H54 (cell line): ENCODE data around the gene SLC48A1.

ENCODE experiments used
- DNase-seq: peaks from one replicate; pipeline ENCODE4 v3.0.0; 2011; ENCODE audit warnings: low spot score, mixed read lengths; ENCODE audit not compliant: insufficient read length
- FAIRE-seq: peaks from 3 replicates; lab custom pipeline; 2011; peaks lifted over from hg19 to GRCh38; lab: Jason Lieb, UNC
- POLR2A ChIP-seq: IDR thresholded peaks from 2 replicates; pipeline ENCODE4 v1.6.1; 2011; ENCODE audit warnings: low read depth, mild to moderate bottlenecking, low read length

Gene SLC48A1

DNA sequence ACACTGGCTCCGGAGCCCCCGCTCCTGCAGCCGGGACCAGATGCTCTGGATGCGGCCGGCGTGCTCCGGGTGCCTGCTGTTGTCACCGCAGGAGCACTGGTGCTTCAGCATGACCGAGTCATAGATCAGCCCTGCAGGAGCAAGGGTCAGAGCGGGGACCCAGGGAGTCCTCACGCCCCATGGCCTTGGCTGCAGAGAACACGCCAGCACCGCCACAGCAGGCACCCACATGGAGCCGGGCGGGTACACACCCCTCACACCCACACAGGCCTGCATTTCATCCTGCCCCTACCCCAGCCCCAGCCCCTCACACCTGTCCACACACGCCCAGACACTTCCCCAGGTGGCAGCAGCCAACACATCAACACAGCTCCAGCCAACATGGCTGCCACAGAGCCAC is 18.8 kb downstream of the SLC48A1 start:
- DNase-seq = no peak
- FAIRE-seq = no peak
- no peak for TF ChIP-seq POLR2A

DNA sequence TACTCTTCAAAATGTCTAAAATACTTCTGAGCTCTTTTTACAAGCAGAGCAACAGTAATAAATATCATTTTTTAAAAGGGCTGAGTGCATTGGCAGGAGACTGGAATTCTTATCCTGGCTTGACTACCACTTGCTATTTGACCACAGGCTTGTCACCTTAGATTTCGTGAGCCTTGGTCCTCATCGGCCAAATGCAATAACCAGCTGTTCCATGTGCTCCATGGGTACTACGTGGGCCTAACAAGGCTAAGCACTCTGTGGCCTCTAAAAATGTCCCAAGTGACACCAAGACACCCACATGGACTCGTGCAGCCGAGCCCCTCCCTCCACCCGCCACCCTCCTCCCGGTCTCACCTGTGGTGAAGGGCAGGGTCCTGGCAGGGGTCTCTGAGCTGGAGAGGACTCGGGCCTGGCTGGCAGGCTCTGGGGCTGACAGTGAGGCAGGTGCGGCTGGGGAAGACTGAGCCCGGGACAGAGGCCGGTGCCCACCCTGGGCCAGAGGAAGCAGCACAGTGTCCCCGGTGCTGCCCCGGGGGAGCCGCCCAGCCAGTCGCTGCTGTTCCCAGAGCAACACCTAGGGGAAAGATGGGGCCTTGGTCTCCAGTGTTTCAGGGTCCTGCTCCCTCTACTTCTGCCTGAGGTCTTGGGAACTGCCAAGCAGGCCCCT is 20.1 kb downstream of the SLC48A1 start:
- no peak for TF ChIP-seq POLR2A
- no peak for FAIRE-seq

DNA sequence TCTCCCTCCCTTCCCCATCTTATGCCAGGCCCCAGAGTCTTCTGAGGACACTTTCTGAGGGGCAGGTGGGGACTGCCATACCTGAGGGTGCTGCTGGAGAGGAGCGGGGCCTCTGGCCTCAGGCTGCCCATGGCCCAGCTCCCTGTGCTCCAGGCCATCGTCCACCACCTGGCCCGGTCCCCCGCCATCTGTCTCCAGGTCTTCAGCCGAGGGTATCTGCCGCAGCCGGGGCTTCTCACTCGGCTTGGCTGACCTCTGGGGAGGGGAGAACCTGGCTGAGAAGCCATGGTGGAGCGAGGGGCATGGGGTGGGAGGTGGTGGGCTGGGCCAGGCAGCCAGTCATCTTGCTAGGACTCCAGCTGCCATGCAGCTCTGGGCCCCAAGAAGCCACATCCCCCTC is 21.6 kb downstream of the SLC48A1 start:
- TF ChIP-seq POLR2A = no peak
- no peak for DNase-seq
- FAIRE-seq = no peak

More for the DNA sequence above, 20.1 kb downstream of the SLC48A1 start:
- no peak for DNase-seq

- FAIRE-seq (no peak), DNase-seq (no peak)
- TF ChIP-seq POLR2A = no peak
Observed at GRCh38 chr12:47795121-47795813, 22.2 kb downstream of the SLC48A1 start.

GRCh38 chr12:47795814-47796411 is 22.9 kb downstream of the SLC48A1 start:
- no peak for DNase-seq
- no peak for FAIRE-seq
- TF ChIP-seq POLR2A = no peak

DNA sequence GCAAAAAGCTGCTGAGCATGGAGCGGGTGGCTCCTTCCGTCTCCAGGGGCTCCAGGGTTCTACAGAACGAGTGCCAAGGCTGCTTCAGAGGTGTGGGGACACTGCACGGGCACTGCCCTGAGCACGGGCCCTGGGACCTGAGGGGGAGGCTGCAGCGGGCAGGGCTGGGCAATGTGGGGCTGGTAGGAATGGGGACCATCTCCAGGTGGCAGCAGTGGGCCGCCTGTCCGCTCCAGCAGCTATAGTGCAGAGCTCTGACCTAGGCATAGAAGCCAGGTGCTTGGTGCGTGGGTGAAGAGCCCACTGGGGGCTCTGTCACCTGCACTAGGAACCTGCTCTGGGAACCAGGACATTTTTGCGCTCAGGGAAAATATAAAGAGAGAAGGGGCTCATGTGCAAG is 24.4 kb downstream of the SLC48A1 start:
- TF ChIP-seq POLR2A = no peak
- FAIRE-seq = no peak
- no peak for DNase-seq

GRCh38 chr12:47798382-47798948 is 25.4 kb downstream of the SLC48A1 start:
- DNase-seq (no peak), FAIRE-seq (no peak)
- TF ChIP-seq POLR2A = no peak

- FAIRE-seq (no peak), DNase-seq (no peak)
- no peak for TF ChIP-seq POLR2A
Observed at GRCh38 chr12:47799357-47799955, 26.4 kb downstream of the SLC48A1 start.

GRCh38 chr12:47800582-47800981 is 27.5 kb downstream of the SLC48A1 start:
- DNase-seq (no peak), FAIRE-seq (no peak)
- no peak for TF ChIP-seq POLR2A

DNA sequence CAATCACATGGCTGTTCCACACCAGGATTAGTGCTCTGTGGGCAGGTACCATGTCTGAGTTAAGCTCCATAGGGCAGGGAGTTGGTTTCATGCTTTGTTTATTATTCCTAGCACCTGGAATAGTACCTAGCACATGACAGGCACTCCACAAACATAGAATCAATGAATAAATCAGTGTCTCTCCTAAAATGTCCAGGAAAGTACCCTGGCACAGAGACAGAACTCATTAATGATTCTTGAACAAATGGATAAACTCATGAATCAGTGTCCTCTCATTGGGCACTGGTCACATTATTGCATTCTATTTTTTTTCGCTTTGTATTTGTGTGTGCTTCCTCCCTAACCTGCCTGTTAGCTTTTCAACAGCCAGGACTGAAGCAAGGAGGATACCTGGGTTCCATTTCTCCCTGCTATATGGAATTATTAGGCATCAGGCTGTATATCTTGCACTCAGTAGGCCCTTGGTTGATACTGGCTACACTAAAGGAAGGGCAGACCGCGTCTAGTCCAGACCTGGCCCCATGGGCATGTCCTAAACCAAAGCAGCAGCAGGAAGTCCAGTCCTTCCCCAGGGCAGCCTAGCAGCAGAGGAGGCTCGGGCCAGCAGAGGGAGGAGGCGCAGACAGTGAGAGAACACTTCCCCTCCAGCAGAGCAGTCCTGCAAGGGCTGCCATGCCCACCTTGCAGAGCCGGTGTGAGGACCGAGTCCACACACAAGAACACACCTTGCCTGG is 28.3 kb downstream of the SLC48A1 start:
- no peak for TF ChIP-seq POLR2A
- DNase-seq = no peak
- FAIRE-seq = no peak

DNA sequence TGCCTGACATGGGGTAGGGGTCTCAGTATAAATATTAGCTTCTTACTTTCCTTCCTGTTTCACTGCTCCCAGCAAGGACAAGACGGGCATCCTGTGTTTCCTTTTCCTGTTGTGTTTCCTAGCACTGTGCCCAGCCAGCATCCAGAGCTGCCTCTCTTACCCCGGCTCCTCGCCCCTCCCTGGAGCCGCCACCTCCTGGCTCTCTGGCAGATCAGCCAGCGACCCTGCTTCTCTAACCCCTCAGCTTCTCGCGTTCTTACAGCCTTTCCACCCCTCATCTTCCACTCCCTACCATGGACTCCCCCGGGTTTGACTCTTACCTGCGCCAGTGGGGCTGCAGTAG is 28.8 kb downstream of the SLC48A1 start:
- FAIRE-seq = no peak

DNA sequence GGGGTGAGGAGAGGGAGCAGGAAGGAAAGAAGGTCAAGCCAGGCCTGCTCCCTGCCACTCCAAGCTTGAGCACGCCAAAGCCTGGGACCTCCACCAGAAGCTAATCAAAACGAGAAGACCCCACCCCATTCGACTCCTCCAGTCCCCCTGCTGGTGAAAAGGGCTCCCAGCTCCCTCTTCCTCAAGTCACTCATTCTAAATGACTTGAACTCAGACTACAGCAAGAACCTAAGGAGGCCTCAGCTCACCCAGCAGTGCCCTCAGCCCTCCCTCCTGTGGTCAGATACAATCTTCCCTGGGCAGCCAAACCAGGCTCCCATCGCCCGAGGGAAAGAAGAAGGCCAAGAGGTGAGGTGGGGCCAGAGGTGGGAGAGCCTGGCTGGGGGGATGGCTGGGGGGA is 29.3 kb downstream of the SLC48A1 start:
- FAIRE-seq (no peak), DNase-seq (no peak)
- TF ChIP-seq POLR2A = no peak

More for the DNA sequence above, 28.8 kb downstream of the SLC48A1 start:
- TF ChIP-seq POLR2A = no peak
- no peak for DNase-seq

DNA sequence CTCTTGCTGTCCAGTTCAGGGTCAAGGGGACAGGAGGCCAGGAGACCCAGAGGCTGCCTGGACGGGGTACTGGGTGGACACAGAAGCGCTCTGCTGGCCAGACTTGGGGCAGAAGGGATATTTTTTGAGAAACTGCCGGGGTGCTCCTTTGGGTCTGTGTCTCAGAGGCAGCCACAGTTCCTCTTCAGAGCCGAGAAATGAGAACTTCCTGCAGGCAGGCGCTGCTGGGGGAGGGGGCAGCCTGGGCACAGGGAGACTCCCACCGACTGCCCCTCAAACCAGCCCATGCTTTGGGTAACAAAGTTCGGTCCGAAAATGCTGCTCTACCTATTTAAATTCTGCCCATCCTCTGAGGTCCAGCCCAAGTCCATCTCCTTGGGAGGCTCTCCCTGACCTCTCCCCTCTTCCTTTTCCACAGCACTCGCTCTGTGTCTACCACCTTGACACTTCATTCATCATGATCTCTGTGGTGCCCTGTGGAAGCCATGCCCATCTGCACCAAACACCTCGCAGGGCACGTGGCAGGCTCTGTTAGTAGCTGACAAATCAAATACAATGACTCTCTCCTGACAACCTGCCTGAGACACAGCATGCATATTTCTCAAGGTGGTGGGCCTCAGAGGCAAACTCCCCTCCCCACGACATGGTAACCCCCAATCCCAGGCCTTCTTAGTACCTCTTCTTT is 30.3 kb downstream of the SLC48A1 start:
- no peak for TF ChIP-seq POLR2A
- FAIRE-seq (no peak), DNase-seq (no peak)
